ENCODE measurements around the gene TNFRSF6B.

Gene TNFRSF6B

DNA sequence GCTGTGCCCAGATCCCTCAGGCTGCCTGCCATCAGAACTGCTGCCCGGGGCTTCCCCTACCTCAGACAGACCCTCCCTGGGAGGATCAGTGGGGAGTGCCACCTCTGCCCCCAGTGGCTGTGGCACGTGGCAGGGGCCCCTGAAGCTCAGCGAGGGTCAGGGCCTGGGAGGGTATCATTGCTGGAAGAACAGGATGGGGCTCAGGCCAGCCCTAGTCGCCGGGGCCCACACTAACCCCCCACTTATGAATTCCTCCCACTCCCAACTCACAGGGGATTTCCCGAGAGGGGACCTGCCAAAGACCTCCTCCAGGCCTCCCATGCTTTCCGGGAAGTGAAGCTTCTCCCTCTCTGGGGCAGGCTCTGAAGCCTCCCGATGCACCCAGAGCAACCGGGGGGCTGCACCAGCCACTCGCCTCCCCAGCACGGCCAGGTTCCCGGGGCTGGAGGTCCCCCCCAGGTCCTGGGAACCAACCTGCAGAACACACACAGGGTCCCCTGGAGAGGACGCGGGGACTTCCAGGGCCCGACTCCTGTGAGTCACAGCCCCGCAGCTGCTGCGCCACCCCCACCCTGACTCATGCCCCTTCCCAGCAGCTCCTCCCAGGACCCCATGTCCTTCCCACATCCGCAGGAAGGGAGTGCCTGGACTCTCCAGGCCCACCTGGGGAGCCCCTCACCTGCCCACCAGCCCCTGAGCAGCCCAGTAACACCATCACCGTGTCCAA lies 2.5 kb downstream of the TNFRSF6B start:
- DNase-seq (ENCODE audit: low spot score in 2 of 2) (no peak), ATAC-seq (replicated peaks; ENCODE audit: extremely low read depth, poor library complexity, severe bottlenecking) (no peak)
- Mint-ChIP-seq H3K36me3 (ENCODE audit: insufficient read depth) (peaks cover 19% of the 10 kb centered on the region), H3K9me3 (no peaks in the 10 kb centered on the region), H3K4me3 (peak overlapping the region; percentile 13), H3K27ac (ENCODE audit: low read depth) (no peak overlapping the region), H3K4me1 (peaks cover 26% of the 10 kb centered on the region), H3K27me3 (no peaks in the 10 kb centered on the region)

DNA sequence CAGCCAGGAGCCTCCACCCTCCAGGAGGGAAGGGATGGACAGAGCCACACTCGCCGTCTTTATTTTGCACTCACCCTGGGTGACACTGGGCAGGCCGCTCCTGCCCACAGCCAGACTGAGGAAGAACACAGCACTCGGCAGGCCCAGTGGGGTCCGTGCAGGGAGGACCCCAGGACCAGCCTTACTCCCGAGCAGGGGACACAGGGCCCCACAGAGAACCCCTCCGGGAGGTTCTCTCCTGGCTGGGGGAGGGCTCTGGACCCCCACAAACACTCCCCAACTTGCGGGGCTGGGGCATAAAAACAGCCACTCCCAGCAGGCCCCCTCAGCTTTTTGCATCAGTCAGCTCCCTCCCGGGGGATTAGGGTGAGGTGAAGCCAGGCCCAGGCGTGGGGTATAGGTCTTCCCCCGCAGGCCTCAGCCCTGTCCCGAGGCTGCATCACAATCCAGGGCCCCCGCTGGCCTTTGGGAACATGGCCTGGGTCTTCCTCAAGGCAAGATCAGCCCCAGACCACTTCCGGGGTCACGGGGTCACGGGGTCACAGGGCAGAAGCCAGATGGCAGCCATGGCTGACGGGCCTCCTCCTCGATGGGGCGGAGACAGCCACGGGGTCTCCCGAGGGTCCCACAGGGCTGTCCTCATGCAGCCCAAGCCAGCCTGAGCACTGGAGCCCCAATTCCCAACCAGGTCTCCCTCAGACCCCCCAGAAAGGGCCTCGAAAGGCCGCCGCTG lies 3.2 kb downstream of the TNFRSF6B start:
- no peak overlapping the region for H3K27ac Mint-ChIP-seq (ENCODE audit: low read depth)
- no peaks in the 10 kb centered on the region for H3K9me3 Mint-ChIP-seq
- H3K36me3 Mint-ChIP-seq (ENCODE audit: insufficient read depth) = peaks cover 20% of the 10 kb centered on the region
- no peaks in the 10 kb centered on the region for H3K27me3 Mint-ChIP-seq
- peaks cover 25% of the 10 kb centered on the region for H3K4me1 Mint-ChIP-seq
- peak overlapping the region; percentile 13 for H3K4me3 Mint-ChIP-seq
- ATAC-seq (replicated peaks; ENCODE audit: extremely low read depth, poor library complexity, severe bottlenecking) (no peak), DNase-seq (ENCODE audit: low spot score in 2 of 2) (no peak)

GRCh38 chr20:63700199-63701050 lies 4.0 kb downstream of the TNFRSF6B start:
- Mint-ChIP-seq H3K27me3 (no peaks in the 10 kb centered on the region), H3K4me1 (peaks cover 30% of the 10 kb centered on the region), H3K4me3 (no peak overlapping the region), H3K36me3 (ENCODE audit: insufficient read depth) (peaks cover 27% of the 10 kb centered on the region), H3K9me3 (no peaks in the 10 kb centered on the region), H3K27ac (ENCODE audit: low read depth) (no peak overlapping the region)
- DNase-seq (ENCODE audit: low spot score in 2 of 2) (no peak), ATAC-seq (replicated peaks; ENCODE audit: extremely low read depth, poor library complexity, severe bottlenecking) (no peak)

DNA sequence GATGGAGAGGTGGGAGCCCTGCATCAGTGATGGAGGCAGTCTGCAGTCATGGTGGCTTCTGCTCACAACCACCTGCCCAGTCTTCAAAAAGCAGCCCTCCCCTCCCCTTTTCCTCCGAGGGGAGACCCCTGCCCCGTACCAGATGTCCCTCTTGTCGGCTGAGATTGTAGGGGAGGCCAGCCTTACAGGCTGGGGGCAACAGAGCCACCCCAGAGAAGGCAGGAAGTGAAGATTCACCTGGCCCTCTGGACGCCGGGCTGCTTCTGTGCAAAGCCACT lies 4.5 kb downstream of the TNFRSF6B start:
- H3K4me1 Mint-ChIP-seq = peaks cover 31% of the 10 kb centered on the region
- H3K27ac Mint-ChIP-seq (ENCODE audit: low read depth) = no peak overlapping the region
- ATAC-seq (replicated peaks; ENCODE audit: extremely low read depth, poor library complexity, severe bottlenecking) = no peak

DNA sequence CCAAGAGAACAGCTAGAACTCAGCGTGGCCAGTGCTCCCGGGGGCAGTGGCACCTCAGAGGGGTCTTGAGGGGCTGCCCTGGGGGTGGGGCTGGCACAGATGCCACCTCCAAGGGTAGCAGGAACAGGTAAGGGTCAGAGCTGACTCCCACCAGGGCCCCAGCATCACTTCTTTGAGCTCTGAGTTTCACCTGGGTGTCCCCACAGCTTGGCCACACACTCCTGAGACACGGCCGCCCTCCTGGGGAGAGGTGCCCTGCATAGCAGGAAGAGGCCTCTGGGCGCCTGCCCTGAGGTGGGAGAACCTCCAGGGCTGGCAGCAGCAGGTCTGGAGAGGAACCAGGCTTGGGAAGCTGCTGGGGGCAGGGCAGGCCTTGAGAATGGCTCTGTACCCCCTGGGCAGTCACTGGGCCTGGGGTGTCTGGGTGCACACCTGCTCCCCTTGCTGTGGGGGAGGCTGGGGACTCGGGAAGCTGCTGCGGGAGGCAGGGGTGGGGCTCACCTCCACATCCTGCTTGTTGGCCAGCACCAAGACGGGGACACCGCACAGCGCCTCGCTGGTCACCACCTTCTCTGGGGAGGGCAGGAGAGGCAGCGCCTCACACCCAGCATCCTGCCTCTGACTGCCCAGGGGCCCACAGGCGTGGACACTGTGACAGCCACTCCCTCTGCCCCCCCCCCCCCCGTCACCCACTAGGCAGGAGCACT lies 5.0 kb downstream of the TNFRSF6B start:
- ATAC-seq (replicated peaks; ENCODE audit: extremely low read depth, poor library complexity, severe bottlenecking) (no peak), DNase-seq (ENCODE audit: low spot score in 2 of 2) (no peak)
- Mint-ChIP-seq H3K27ac (ENCODE audit: low read depth) (peak overlapping the region; percentile 35), H3K4me1 (peaks cover 32% of the 10 kb centered on the region), H3K27me3 (no peaks in the 10 kb centered on the region), H3K36me3 (ENCODE audit: insufficient read depth) (peaks cover 24% of the 10 kb centered on the region), H3K9me3 (no peaks in the 10 kb centered on the region), H3K4me3 (no peak overlapping the region)

More for the DNA sequence above, 4.5 kb downstream of the TNFRSF6B start:
- H3K9me3 Mint-ChIP-seq = no peaks in the 10 kb centered on the region
- no peak overlapping the region for H3K4me3 Mint-ChIP-seq
- DNase-seq (ENCODE audit: low spot score in 2 of 2) = no peak
- H3K27me3 Mint-ChIP-seq = no peaks in the 10 kb centered on the region
- H3K36me3 Mint-ChIP-seq (ENCODE audit: insufficient read depth) = peaks cover 25% of the 10 kb centered on the region

DNA sequence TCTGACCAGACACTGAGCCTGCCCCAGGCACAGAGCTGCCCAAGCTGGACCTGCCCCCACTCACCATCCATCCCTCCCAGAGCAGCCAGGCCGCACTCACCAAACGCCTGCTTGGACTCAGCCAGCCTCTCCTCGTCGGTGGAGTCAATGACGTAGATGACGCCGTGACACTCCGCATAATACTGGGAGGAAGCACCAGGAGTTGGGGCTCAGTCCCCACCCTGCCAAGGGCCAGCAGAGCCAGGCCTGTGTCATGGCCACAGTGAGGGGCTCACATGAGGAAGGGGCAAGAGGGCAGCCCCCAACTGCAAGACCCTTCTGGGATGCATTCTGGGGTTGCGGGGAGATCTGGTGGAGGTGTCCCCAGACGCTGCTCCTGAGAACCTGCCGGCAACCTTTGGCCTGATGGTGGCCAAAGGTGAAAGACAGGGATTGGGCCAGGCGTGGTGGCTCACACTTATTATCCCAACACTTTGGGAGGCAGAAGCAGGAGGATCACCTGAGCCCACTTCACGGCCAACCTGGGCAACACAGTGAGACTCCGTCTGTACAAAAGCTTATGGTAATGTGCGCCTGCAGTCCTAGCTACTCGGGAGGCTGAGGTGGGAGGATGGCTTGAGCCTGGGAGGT lies 5.7 kb downstream of the TNFRSF6B start:
- no peaks in the 10 kb centered on the region for H3K9me3 Mint-ChIP-seq
- no peak overlapping the region for H3K4me3 Mint-ChIP-seq
- no peaks in the 10 kb centered on the region for H3K27me3 Mint-ChIP-seq
- peaks cover 28% of the 10 kb centered on the region for H3K36me3 Mint-ChIP-seq (ENCODE audit: insufficient read depth)
- peak overlapping the region; percentile 35 for H3K27ac Mint-ChIP-seq (ENCODE audit: low read depth)
- no peak for ATAC-seq (replicated peaks; ENCODE audit: extremely low read depth, poor library complexity, severe bottlenecking)
- DNase-seq (ENCODE audit: low spot score in 2 of 2) = no peak
- peaks cover 39% of the 10 kb centered on the region for H3K4me1 Mint-ChIP-seq

- no peak overlapping the region for H3K4me3 Mint-ChIP-seq
- no peak for DNase-seq (ENCODE audit: low spot score in 2 of 2)
- H3K9me3 Mint-ChIP-seq = no peaks in the 10 kb centered on the region
- no peaks in the 10 kb centered on the region for H3K27me3 Mint-ChIP-seq
- peaks cover 30% of the 10 kb centered on the region for H3K36me3 Mint-ChIP-seq (ENCODE audit: insufficient read depth)
- no peak for ATAC-seq (replicated peaks; ENCODE audit: extremely low read depth, poor library complexity, severe bottlenecking)
- no peak overlapping the region for H3K27ac Mint-ChIP-seq (ENCODE audit: low read depth)
- H3K4me1 Mint-ChIP-seq = peaks cover 41% of the 10 kb centered on the region
Observed at GRCh38 chr20:63702751-63703470, 6.5 kb downstream of the TNFRSF6B start.

DNA sequence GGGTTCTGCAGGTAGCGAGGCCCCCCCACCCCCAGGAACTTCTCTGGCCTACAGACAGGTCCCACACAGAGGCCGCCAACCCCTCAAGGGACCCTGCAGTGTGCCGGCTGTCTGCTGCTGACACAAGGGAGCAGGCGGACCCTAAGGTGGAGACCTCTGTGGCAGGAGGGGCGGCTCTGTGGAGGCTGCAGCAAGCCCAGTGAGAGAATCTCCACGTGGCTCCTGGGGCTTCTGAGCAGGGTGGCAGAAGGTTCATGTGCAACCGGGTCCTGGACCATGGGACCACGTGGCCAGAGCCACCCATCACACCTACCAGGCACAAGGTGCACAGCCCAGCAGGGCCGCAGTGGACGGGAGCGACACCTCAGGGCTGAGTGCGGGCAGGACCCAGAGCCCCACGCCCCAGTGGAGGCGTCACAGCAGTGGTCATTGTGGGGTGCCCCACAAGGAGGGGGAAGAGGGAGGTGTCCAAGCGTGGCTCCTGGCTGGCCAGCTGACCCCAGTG lies 7.1 kb downstream of the TNFRSF6B start:
- DNase-seq (ENCODE audit: low spot score in 2 of 2) = no peak
- H3K4me1 Mint-ChIP-seq = peaks cover 43% of the 10 kb centered on the region
- no peak for ATAC-seq (replicated peaks; ENCODE audit: extremely low read depth, poor library complexity, severe bottlenecking)
- H3K36me3 Mint-ChIP-seq (ENCODE audit: insufficient read depth) = peaks cover 27% of the 10 kb centered on the region
- H3K9me3 Mint-ChIP-seq = no peaks in the 10 kb centered on the region
- H3K4me3 Mint-ChIP-seq = no peak overlapping the region
- H3K27ac Mint-ChIP-seq (ENCODE audit: low read depth) = no peak overlapping the region
- H3K27me3 Mint-ChIP-seq = no peaks in the 10 kb centered on the region

GRCh38 chr20:63703976-63704748 lies 7.7 kb downstream of the TNFRSF6B start:
- H3K27ac Mint-ChIP-seq (ENCODE audit: low read depth) = no peak overlapping the region
- no peak for DNase-seq (ENCODE audit: low spot score in 2 of 2)
- no peaks in the 10 kb centered on the region for H3K9me3 Mint-ChIP-seq
- H3K4me1 Mint-ChIP-seq = peaks cover 47% of the 10 kb centered on the region
- ATAC-seq (replicated peaks; ENCODE audit: extremely low read depth, poor library complexity, severe bottlenecking) = no peak
- H3K27me3 Mint-ChIP-seq = no peaks in the 10 kb centered on the region
- H3K4me3 Mint-ChIP-seq = no peak overlapping the region
- peaks cover 28% of the 10 kb centered on the region for H3K36me3 Mint-ChIP-seq (ENCODE audit: insufficient read depth)

- no peak overlapping the region for H3K4me3 Mint-ChIP-seq
- H3K9me3 Mint-ChIP-seq = no peaks in the 10 kb centered on the region
- no peaks in the 10 kb centered on the region for H3K27me3 Mint-ChIP-seq
- H3K36me3 Mint-ChIP-seq (ENCODE audit: insufficient read depth) = peaks cover 29% of the 10 kb centered on the region
- no peak overlapping the region for H3K27ac Mint-ChIP-seq (ENCODE audit: low read depth)
- peaks cover 42% of the 10 kb centered on the region for H3K4me1 Mint-ChIP-seq
- DNase-seq (ENCODE audit: low spot score in 2 of 2) = no peak
- ATAC-seq (replicated peaks; ENCODE audit: extremely low read depth, poor library complexity, severe bottlenecking) = no peak
Observed at GRCh38 chr20:63704749-63705117, 8.3 kb downstream of the TNFRSF6B start.

Measured in central memory CD8-positive, alpha-beta T cell (primary cell).